Stimulated activated CD4-positive, alpha-beta T cell treated with anti-CD3 and anti-CD28 coated beads, TNF-alpha, amount 100 ng/mL, for 24 hours (primary cell): ENCODE results near the gene GPRC5B.

Source experiments
- DNase-seq, 3 experiments: peaks; one replicate each; pipeline ENCODE4 v3.0.0-alpha.2; 2020; ENCODE audit warnings: low read depth in 3 of 3

GPRC5B gene

GRCh38 chr16:19812986-19813385 is 71.7 kb downstream of the GPRC5B start:
- no peak for DNase-seq

GRCh38 chr16:19810817-19811731 is 73.6 kb downstream of the GPRC5B start:
- DNase-seq = no peak

GRCh38 chr16:19809693-19810092 is 75.0 kb downstream of the GPRC5B start:
- DNase-seq = no peak

GRCh38 chr16:19809121-19809635 is 75.5 kb downstream of the GPRC5B start:
- DNase-seq = no peak

GRCh38 chr16:19808061-19808641 is 76.5 kb downstream of the GPRC5B start:
- DNase-seq = no peak
